Activated B cell treated with CpG ODN at 0.5 μM for 24 hours (primary cell): ENCODE results near the gene ZNF862. TPM values are rescaled to one million over a fixed set of nuclear protein-coding genes. Genes with fewer than 3 reads are reported as not detected.

Experiments
- ATAC-seq: fragments of 200-7000 bp; cut with Tn5 transposase; one replicate; pipeline ENCODE4 v1.10.0; 2021; ENCODE audit warnings: low read depth, mild to moderate bottlenecking, moderate library complexity
- CTCF ChIA-PET: fragments of 350-600 bp; sonication (Branson Sonifier 250); formaldehyde crosslinking; loops from one replicate; lab custom pipeline; 2021; ENCODE audit warnings: antibody characterized with exemption; lab: Charles Lee
- POLR2A ChIA-PET: fragments of 350-600 bp; sonication (Branson Sonifier 250); formaldehyde crosslinking; loops from one replicate; lab custom pipeline; 2021; ENCODE audit warnings: antibody characterized with exemption; lab: Charles Lee
- DNase-seq: peaks from one replicate; pipeline ENCODE4 v3.0.0; 2022
- H3K27ac Mint-ChIP-seq: one replicate; pipeline ENCODE4 v1.8.0; 2020; ENCODE audit warnings: mixed read lengths
- H3K27me3 Mint-ChIP-seq: one replicate; pipeline ENCODE4 v1.8.0; 2021; ENCODE audit warnings: mixed read lengths
- H3K36me3 Mint-ChIP-seq: one replicate; pipeline ENCODE4 v1.8.0; 2021; ENCODE audit warnings: low read depth, mixed read lengths
- H3K4me1 Mint-ChIP-seq: one replicate; pipeline ENCODE4 v1.8.0; 2021; ENCODE audit warnings: mixed read lengths
- H3K4me3 Mint-ChIP-seq: one replicate; pipeline ENCODE4 v1.8.0; 2020; ENCODE audit warnings: mild to moderate bottlenecking, mixed read lengths
- H3K9me3 Mint-ChIP-seq: one replicate; pipeline ENCODE4 v1.8.0; 2020; ENCODE audit warnings: mixed read lengths
- intact Hi-C: fragments of 100-400 bp; cut with micrococcal nuclease; formaldehyde crosslinking; loops from one replicate; pipeline ENCODE4 v1.15.1; 2024
- total RNA-seq: library from RNA; stranded (reverse); gene quantifications from 2 replicates; pipeline ENCODE4 v1.2.3, GENCODE V29; 2022
- TF ChIP-seq, protein P1 (sequence below): fragments of 200-600 bp; IDR thresholded peaks from one replicate; pipeline ENCODE4 v1.8.0; 2022; ENCODE audit warnings: antibody characterized with exemption, mild to moderate bottlenecking

The ZNF862 gene
- total RNA-seq: 12.6 and 17.6 TPM in 2 replicates

DNA sequence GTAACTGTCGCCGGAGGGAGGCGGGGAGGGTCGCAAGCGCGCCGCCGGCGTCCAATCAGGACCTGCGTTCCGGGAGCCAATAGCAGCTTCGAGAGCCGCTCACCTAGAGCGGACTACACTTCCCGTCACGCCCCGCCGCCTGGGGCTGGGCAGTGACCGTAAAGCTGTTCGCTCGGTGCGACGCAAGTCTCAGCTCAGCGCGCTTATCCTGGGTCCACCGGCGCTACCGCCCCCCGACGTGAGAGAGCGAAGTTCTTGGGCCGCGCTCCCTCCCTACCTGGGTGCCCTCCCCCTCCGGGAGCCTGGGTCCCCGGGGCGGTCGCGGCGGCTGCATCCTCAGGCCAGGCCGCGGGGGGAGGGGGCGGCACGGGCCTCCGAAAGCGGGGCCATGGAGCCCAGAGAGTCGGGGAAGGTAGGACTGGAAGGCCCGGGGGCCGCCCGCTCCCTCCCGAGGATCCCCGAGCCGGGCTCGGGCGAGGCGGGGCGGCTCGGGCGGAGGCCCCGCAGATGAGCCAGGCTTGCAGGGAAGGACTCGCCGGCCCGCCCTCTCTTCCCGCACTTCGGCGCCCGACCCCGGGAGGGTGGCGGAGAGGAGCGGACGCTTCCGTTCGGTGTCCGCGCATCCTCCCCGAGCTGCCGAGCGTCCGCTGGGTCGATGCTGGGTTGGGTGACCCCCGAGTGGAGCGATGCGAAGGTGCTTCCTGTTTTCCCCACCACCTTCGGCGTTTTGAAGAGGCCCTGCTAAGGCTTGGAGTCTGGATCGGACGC lies at the start of gene ZNF862:
Gene ZNF862, plus strand, starts transcription at position 152 of the 768 bp plus-strand sequence. Its CDS starts 237 bp downstream, at position 389.
- H3K4me3 Mint-ChIP-seq: peak within 1 kb of the TSS; percentile 88
- H3K36me3 Mint-ChIP-seq: peaks cover 2% of the 10 kb centered on the region
- H3K27me3 Mint-ChIP-seq: peaks cover 16% of the 10 kb centered on the region
- DNase-seq (peak; percentile 89), ATAC-seq (peak; percentile 97)
- H3K4me1 Mint-ChIP-seq: peaks cover 20% of the 10 kb centered on the region
- intact Hi-C loops: loop anchor here (1.0 to 10.0 kb wide), 17 partner anchors 8 to 1516 kb away; partner anchors contain the start of genes ABCF2, ATP6V0E2, CDK5 and FASTK
- POLR2A ChIA-PET: interaction anchor here (0.6 to 2.0 kb wide), 13 partner anchors 8 to 1246 kb away, joined by 3 to 10 read pairs (median 4); partner anchors contain the start of genes ABCB8, CUL1, REPIN1 and ZNF783
- H3K9me3 Mint-ChIP-seq: no peaks in the 10 kb centered on the region
- TF ChIP-seq, protein P1, sequence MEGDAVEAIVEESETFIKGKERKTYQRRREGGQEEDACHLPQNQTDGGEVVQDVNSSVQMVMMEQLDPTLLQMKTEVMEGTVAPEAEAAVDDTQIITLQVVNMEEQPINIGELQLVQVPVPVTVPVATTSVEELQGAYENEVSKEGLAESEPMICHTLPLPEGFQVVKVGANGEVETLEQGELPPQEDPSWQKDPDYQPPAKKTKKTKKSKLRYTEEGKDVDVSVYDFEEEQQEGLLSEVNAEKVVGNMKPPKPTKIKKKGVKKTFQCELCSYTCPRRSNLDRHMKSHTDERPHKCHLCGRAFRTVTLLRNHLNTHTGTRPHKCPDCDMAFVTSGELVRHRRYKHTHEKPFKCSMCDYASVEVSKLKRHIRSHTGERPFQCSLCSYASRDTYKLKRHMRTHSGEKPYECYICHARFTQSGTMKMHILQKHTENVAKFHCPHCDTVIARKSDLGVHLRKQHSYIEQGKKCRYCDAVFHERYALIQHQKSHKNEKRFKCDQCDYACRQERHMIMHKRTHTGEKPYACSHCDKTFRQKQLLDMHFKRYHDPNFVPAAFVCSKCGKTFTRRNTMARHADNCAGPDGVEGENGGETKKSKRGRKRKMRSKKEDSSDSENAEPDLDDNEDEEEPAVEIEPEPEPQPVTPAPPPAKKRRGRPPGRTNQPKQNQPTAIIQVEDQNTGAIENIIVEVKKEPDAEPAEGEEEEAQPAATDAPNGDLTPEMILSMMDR: no peak
- CTCF ChIA-PET: no interaction called here
- H3K27ac Mint-ChIP-seq: peak within 1 kb of the TSS; percentile 82

DNA sequence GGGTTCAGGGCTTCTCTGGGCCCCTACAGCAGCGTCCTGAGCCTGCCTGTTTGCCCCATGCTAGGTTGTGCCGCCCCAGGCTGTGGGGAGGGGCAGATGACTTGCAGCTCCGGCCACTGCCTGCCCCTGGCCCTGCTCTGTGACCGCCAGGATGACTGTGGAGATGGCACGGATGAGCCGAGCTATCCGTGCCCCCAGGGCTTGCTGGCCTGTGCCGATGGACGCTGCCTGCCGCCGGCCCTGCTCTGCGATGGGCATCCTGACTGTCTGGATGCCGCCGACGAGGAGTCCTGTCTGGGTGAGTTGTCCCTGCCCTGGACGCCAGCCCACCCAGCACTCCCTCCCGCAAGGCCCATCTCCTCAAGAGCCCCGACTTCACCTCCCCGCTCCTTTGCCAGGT lies 49.1 kb upstream of the ZNF862 start:
- Mint-ChIP-seq H3K27me3 (peaks cover 19% of the 10 kb centered on the region), H3K9me3 (no peaks in the 10 kb centered on the region), H3K4me1 (peaks cover 2% of the 10 kb centered on the region), H3K27ac (no peak overlapping the region), H3K36me3 (no peaks in the 10 kb centered on the region), H3K4me3 (no peak overlapping the region)
- no peak for ATAC-seq
- intact Hi-C loops: no loop called here
- CTCF ChIA-PET: no interaction called here
- TF ChIP-seq, protein P1: no peak
- no peak for DNase-seq
- POLR2A ChIA-PET: no interaction called here

DNA sequence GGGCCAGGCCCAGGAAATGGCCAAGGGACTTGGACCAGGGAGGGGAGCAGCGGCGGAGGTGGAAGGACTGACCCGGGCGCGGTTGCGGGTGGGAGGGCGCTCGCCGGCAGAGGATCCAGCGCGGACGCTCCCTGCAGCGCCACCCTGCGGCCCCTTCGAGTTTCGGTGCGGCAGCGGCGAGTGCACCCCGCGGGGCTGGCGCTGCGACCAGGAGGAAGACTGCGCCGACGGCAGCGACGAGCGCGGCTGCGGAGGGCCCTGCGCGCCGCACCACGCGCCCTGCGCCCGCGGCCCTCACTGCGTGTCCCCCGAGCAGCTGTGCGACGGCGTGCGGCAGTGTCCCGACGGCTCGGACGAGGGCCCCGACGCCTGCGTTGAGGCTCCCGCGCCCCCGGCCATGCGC lies 48.0 kb upstream of the ZNF862 start:
- no peak for DNase-seq
- intact Hi-C loops: no loop called here
- CTCF ChIA-PET: interaction anchor here (1.5 kb wide), 1 partner anchor 10 kb away, joined by 4 read pairs; no protein-coding TSS in a partner anchor
- Mint-ChIP-seq H3K36me3 (no peaks in the 10 kb centered on the region), H3K9me3 (no peaks in the 10 kb centered on the region), H3K27me3 (peaks cover 21% of the 10 kb centered on the region), H3K4me3 (no peak overlapping the region), H3K27ac (no peak overlapping the region), H3K4me1 (peaks cover 2% of the 10 kb centered on the region)
- POLR2A ChIA-PET: no interaction called here
- TF ChIP-seq, protein P1: no peak
- no peak for ATAC-seq

DNA sequence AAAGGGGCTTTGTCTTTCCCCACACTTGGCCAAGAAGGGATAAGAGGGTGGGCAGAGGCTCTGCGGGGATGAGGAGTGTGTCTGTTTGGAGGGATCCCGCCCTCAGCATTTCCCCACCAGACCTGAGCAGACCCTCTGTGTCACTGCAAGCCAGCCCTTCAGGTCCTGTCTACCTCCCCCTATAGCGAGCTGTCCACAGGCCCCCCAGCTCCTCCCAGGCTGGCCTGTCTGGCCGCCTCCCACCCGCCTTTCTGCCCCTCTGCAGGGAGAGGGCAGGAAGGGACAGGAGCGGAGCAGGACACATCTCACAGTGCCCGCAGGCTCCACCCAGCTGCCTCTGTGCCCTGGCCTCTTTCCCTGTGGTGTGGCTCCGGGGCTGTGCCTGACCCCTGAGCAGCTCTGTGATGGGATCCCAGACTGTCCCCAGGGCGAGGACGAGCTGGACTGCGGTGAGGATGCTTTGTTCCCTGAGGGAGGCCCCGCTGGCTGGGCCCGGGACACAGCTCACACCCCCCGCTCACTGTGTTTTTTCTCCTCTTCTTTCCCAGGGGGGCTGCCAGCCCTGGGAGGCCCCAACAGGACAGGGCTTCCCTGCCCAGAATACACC lies 47.3 kb upstream of the ZNF862 start:
- Mint-ChIP-seq H3K9me3 (no peaks in the 10 kb centered on the region), H3K27me3 (peaks cover 21% of the 10 kb centered on the region), H3K27ac (no peak overlapping the region), H3K4me1 (peaks cover 2% of the 10 kb centered on the region), H3K4me3 (no peak overlapping the region), H3K36me3 (no peaks in the 10 kb centered on the region)
- ATAC-seq (no peak), DNase-seq (no peak)
- ChIA-PET POLR2A (no interaction called here), CTCF (interaction anchor here (1.5 kb wide), 1 partner anchor 9 kb away, joined by 4 read pairs; no protein-coding TSS in a partner anchor)
- TF ChIP-seq, protein P1: no peak
- intact Hi-C loops: no loop called here
